MM.1S (cell line): ENCODE measurements around the gene TP73.

Source experiments
- EZH2 ChIP-seq: fragments of 300-600 bp; sonication (generic); optimal IDR thresholded peaks from 2 replicates; pipeline ENCODE3; 2017; ENCODE audit warnings: low read depth, mild to moderate bottlenecking, antibody characterized with exemption, low read length, mixed read lengths
- EZH2phosphoT487 ChIP-seq: fragments of 300-600 bp; sonication (generic); IDR thresholded peaks from 2 replicates; pipeline ENCODE4 v1.6.1; 2018; ENCODE audit warnings: antibody characterized with exemption, low read length

- no peak for TF ChIP-seq EZH2phosphoT487
- TF ChIP-seq EZH2, result no peak
Observed at GRCh38 chr1:3630914-3631313, 21.4 kb upstream of the TP73 start.
